LNCaP clone FGC (cell line): Measurements from ENCODE around the gene SETD9.

Experiments used
- DNase-seq: peaks from one replicate; pipeline ENCODE4 v3.0.0-alpha.2; 2011; ENCODE audit warnings: low read depth
- H3K4me3 ChIP-seq: 2 replicates; pipeline ENCODE4 v1.5.1; 2011; ENCODE audit warnings: mild to moderate bottlenecking, low read depth, low read length, control low read depth
- TF ChIP-seq, protein P1 (sequence below): IDR thresholded peaks from 2 replicates; pipeline ENCODE4 v1.5.1; 2012; ENCODE audit warnings: mild to moderate bottlenecking; ENCODE audit not compliant: control insufficient read depth, insufficient read depth; ENCODE audit errors: extremely low read depth

Gene SETD9, protein sequence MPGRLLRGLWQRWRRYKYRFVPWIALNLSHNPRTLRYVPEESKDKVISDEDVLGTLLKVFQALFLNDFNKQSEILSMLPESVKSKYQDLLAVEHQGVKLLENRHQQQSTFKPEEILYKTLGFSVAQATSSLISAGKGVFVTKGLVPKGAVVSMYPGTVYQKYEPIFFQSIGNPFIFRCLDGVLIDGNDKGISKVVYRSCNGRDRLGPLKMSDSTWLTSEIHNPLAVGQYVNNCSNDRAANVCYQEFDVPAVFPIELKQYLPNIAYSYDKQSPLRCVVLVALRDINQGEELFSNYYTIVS

DNA sequence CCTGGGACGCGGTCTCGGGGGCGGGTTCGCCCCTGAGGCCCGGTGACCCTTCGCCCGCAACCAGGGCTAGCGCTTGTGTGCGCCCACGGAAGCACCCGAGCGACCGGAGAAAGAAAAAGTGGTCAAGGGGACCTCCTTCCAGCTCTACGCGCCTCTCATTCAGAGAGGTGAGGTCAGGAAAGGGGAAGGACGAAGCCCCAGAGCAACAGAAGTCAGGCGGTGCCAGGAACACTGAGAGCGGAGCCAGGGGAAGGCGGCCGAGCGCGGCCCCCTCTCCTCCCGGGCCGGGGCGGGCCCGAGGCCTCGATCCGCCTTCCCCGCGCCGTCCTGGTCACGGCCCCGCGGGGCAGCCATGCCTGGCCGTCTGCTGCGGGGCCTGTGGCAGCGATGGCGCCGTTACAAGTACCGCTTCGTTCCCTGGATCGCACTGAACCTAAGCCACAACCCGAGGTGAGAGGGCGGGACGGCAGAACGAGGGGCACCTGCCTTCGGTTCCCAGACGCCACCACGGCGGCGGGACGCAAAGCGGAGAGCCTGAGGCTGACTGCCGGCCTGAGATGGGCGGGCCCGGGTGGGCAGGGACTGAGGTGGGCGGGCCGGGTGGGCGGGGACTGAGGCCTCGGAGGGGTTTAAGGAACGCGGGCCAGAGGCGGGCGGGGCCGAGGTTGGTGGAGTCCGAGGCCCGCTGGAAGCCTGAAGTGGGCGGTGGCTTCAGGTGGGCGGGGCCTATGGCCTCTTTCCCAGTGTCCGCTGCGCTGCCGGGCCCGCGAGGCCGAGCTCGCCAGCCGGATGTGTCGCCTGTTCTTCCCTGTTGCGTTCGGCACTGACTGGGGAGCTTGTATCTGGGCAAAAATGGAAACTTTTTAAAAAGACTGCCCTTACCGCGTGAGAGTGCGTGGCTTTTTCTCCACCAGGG lies at the start of gene SETD9:
TSS of gene SETD9 (plus strand) at position 303 of the 916 bp plus-strand sequence. CDS start at position 353, 50 bp downstream.
- H3K4me3 ChIP-seq = peak within 1 kb of the TSS; percentile 60
- peak; percentile 81 for DNase-seq
- TF ChIP-seq, protein P1, sequence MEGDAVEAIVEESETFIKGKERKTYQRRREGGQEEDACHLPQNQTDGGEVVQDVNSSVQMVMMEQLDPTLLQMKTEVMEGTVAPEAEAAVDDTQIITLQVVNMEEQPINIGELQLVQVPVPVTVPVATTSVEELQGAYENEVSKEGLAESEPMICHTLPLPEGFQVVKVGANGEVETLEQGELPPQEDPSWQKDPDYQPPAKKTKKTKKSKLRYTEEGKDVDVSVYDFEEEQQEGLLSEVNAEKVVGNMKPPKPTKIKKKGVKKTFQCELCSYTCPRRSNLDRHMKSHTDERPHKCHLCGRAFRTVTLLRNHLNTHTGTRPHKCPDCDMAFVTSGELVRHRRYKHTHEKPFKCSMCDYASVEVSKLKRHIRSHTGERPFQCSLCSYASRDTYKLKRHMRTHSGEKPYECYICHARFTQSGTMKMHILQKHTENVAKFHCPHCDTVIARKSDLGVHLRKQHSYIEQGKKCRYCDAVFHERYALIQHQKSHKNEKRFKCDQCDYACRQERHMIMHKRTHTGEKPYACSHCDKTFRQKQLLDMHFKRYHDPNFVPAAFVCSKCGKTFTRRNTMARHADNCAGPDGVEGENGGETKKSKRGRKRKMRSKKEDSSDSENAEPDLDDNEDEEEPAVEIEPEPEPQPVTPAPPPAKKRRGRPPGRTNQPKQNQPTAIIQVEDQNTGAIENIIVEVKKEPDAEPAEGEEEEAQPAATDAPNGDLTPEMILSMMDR = no peak

DNA sequence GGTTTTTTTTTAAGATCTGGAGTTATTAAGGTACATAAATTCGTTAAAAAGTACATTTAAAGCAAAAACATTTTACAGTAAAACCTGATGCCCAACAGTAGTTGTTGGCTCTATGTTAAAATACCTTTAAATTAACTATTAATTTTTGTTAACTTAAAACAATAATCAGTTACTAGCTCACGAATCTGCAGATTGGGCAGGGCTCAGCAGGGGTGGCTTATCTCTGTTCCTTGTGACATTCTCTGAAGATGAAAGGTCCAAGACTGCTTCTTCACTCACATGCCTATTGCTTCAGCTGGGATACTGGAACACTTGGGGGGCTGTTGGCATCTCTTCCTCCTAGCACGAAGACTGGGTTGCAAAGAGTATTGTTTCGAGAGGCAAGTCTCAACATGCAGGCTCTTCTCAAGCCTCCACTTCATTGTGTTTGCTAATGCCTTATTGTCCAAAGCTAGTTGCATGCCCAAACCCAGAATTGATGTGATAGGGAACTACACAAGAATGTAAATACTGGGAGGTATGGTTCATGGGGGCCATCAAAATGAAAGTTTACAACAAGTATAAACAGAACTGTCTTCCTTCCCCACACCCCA lies 47.4 kb upstream of the SETD9 start:
- no peak for DNase-seq
- H3K4me3 ChIP-seq = no peak overlapping the region
- TF ChIP-seq, protein P1 = no peak

DNA sequence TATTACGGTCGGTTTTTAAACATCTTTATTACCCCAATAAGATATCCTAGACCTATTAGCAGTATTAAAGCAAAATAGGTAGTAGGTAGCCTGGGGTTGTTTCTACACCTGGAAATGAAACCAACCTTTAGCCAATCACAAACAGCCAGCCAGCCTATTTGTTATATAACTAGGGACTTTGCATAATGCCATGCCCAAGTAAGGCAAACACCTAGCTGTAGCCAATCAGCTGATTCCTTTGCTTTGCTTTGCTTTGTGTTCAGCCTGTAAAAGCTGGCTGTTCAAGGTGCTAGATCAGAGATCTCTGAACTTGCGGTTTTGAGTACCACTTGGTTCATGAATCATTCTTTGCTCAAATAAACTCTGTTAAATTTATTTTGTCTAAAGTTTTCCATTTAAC lies 46.5 kb upstream of the SETD9 start:
- no peak for DNase-seq
- TF ChIP-seq, protein P1 = no peak
- H3K4me3 ChIP-seq = no peak overlapping the region

DNA sequence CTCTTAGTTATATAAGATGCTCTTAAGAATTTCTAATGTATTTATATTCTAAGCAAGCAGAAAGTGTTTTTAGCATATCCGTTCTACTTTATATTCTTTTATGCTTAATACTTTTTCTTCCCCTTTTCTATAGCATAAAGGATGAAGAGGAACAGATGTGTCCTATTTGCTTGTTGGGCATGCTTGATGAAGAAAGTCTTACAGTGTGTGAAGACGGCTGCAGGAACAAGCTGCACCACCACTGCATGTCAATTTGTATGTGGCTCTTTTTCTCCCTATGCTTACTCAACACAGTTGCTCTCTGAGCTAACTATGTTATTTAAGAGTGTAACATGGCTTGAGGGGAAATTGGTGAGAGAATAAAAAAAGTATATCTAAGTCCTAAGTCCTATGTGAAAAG lies 37.6 kb upstream of the SETD9 start:
- TF ChIP-seq, protein P1 = no peak
- no peak for DNase-seq
- no peak overlapping the region for H3K4me3 ChIP-seq

- DNase-seq = no peak
- no peak overlapping the region for H3K4me3 ChIP-seq
- TF ChIP-seq, protein P1 = no peak
These were observed 36.3 kb upstream of the SETD9 start for GRCh38 chr5:56873056-56873455.

GRCh38 chr5:56876327-56876726 lies 33.1 kb upstream of the SETD9 start:
- TF ChIP-seq, protein P1 = no peak
- H3K4me3 ChIP-seq = no peak overlapping the region
- DNase-seq = no peak
